HepG2 (cell line): ENCODE measurements around the gene PRKN. TPM values are rescaled to one million over a fixed set of nuclear protein-coding genes. Genes with fewer than 3 reads are reported as not detected.

Experiments
- ATAC-seq: fragments of 200-7000 bp; cut with Tn5 transposase; 3 replicates; pipeline ENCODE4 v1.9.1; 2020; ENCODE audit warnings: mild to moderate bottlenecking, moderate library complexity
- BruUV-seq: library from RNA; stranded (reverse); fragments of 400-500 nt; replicated peaks from 2 replicates; lab custom pipeline; 2021; lab: Mats Ljungman, UMichigan
- CTCF ChIA-PET: fragments of 300-600 bp; formaldehyde crosslinking; extraction: SDS; loops from one replicate; lab custom pipeline; 2021; ENCODE audit warnings: low total read pairs, inconsistent platforms, low intra/inter-chr PET ratio; lab: Yijun Ruan, JAX
- POLR2A ChIA-PET: fragments of 350-600 bp; sonication (Branson Sonifier 250); formaldehyde crosslinking; loops from one replicate; lab custom pipeline; 2020; ENCODE audit warnings: antibody characterized with exemption, inconsistent platforms; lab: Yijun Ruan, JAX
- DNase-seq: peaks from one replicate; pipeline ENCODE4 v3.0.0-alpha.2; 2015; ENCODE audit warnings: low spot score
- FAIRE-seq: peaks from 3 replicates; lab custom pipeline; 2011; peaks lifted over from hg19 to GRCh38; lab: Jason Lieb, UNC
- H2AFZ ChIP-seq: one replicate; pipeline ENCODE4 v1.6.1; 2011; ENCODE audit warnings: low read length, inconsistent platforms
- H3K27ac ChIP-seq: fragments of 300-600 bp; 3 replicates; pipeline ENCODE4 v1.8.0; 2011; ENCODE audit warnings: mixed run types, mild to moderate bottlenecking, mixed read lengths, low read length, inconsistent platforms; ENCODE audit not compliant: insufficient read depth; ENCODE audit errors: extremely low read length
- H3K27me3 ChIP-seq, 2 experiments: fragments of 200-600 bp in 1 of 2; 2 replicates in 1 of 2; 3 replicates in 1 of 2; pipeline versions ENCODE4 v1.6.0 to v1.8.0; 2011; ENCODE audit warnings: low read length in 2 of 2, mild to moderate bottlenecking in 2 of 2, moderate library complexity in 2 of 2, inconsistent platforms in 1 of 2; ENCODE audit not compliant: insufficient read depth in 2 of 2, control insufficient read depth in 1 of 2
- H3K36me3 ChIP-seq, 2 experiments: fragments of 200-600 bp in 1 of 2; replicated peaks in 1 of 2; 2 replicates in 1 of 2; 3 replicates in 1 of 2; pipeline versions ENCODE4 v1.5.1 to v1.8.0; 2011; ENCODE audit warnings: low read length in 2 of 2, inconsistent platforms in 1 of 2; ENCODE audit not compliant: insufficient read depth in 2 of 2, control insufficient read depth in 1 of 2
- H3K4me1 ChIP-seq: 2 replicates; pipeline ENCODE4 v1.5.1; 2012; ENCODE audit warnings: low read length, inconsistent platforms; ENCODE audit not compliant: insufficient read depth
- H3K4me2 ChIP-seq: 2 replicates; pipeline ENCODE4 v1.6.0; 2011; ENCODE audit warnings: low read depth, low read length, inconsistent platforms
- H3K4me3 ChIP-seq, 3 experiments: fragments of 200-600 bp in 1 of 3; sonication (generic), shearing (Covaris generic) in 1 of 3; replicated peaks in 1 of 3; 2 replicates each; pipeline ENCODE4 v1.5.1; 2011 to 2016; ENCODE audit warnings: low read length in 3 of 3, inconsistent platforms in 2 of 3, low read depth in 2 of 3, mild to moderate bottlenecking in 2 of 3, control low read depth in 1 of 3, mixed read lengths in 1 of 3; ENCODE audit not compliant: insufficient read depth in 1 of 3
- H3K79me2 ChIP-seq: one replicate; pipeline ENCODE4 v1.6.1; 2011; ENCODE audit warnings: low read length, inconsistent platforms; ENCODE audit not compliant: insufficient read depth
- H3K9ac ChIP-seq: 2 replicates; pipeline ENCODE4 v1.6.0; 2011; ENCODE audit warnings: mild to moderate bottlenecking, low read depth, low read length, inconsistent platforms; ENCODE audit not compliant: insufficient read depth
- H3K9me3 ChIP-seq: 2 replicates; pipeline ENCODE4 v1.5.1; 2012; ENCODE audit warnings: mild to moderate bottlenecking, low read length
- H4K20me1 ChIP-seq: 2 replicates; pipeline ENCODE4 v1.6.0; 2011; ENCODE audit warnings: inconsistent platforms, mild to moderate bottlenecking, low read length, moderate library complexity; ENCODE audit not compliant: insufficient read depth
- CENPBD1 ChIP-seq: sonication (generic); formaldehyde crosslinking; IDR thresholded peaks from 2 replicates; pipeline ENCODE4 v1.8.0; 2022; ENCODE audit warnings: missing genetic modification reagents, low read depth, mild to moderate bottlenecking, borderline replicate concordance
- FOXA3 ChIP-seq: IDR thresholded peaks from 2 replicates; pipeline ENCODE4 v1.6.1; 2016; ENCODE audit warnings: missing genetic modification reagents, missing compliant biosample characterization
- HNRNPH1 ChIP-seq: fragments of 200-400 bp; formaldehyde crosslinking; optimal IDR thresholded peaks from 2 replicates; pipeline ENCODE3; 2017; ENCODE audit warnings: mild to moderate bottlenecking, low read depth, low read length
- NCOA1 ChIP-seq: sonication (generic); formaldehyde crosslinking; IDR thresholded peaks from 2 replicates; pipeline ENCODE4 v1.9.0; 2021; ENCODE audit warnings: missing genetic modification reagents
- NR1H2 ChIP-seq: sonication (generic); formaldehyde crosslinking; IDR thresholded peaks from 2 replicates; pipeline ENCODE4 v1.8.1; 2022; ENCODE audit warnings: low read depth, missing genetic modification reagents, borderline replicate concordance
- PCBP2 ChIP-seq: fragments of 200-400 bp; formaldehyde crosslinking; optimal IDR thresholded peaks from 2 replicates; pipeline ENCODE3; 2018; ENCODE audit warnings: low read length, low read depth; ENCODE audit not compliant: poor library complexity, severe bottlenecking
- POLR2AphosphoS5 ChIP-seq: IDR thresholded peaks from 2 replicates; pipeline ENCODE4 v1.6.1; 2012; ENCODE audit warnings: low read depth, low read length
- RBM22 ChIP-seq: fragments of 200-400 bp; formaldehyde crosslinking; optimal IDR thresholded peaks from 2 replicates; pipeline ENCODE3; 2017; ENCODE audit warnings: mild to moderate bottlenecking, low read length, moderate library complexity
- SRSF9 ChIP-seq: fragments of 200-400 bp; formaldehyde crosslinking; IDR thresholded peaks from 2 replicates; pipeline ENCODE4 v1.6.1; 2018; ENCODE audit warnings: borderline replicate concordance, mild to moderate bottlenecking, low read depth, low read length; ENCODE audit not compliant: insufficient read depth, poor library complexity, severe bottlenecking
- ZNF318 ChIP-seq: sonication (generic); formaldehyde crosslinking; IDR thresholded peaks from 2 replicates; pipeline ENCODE4 v1.4.0; 2020; ENCODE audit warnings: mild to moderate bottlenecking, missing genetic modification reagents
- ZNF44 ChIP-seq: sonication (generic); formaldehyde crosslinking; IDR thresholded peaks from 2 replicates; pipeline ENCODE4 v1.5.1; 2020; ENCODE audit warnings: mild to moderate bottlenecking, missing genetic modification reagents
- WGBS: methylation state at CpG from one replicate; pipeline ENCODE4 v1.1.6; 2017; ENCODE audit warnings: low lambda C conversion rate; 5-methylcytosine and 5-hydroxymethylcytosine counted together
- in situ Hi-C: cut with HindIII; loops from 2 replicates; pipeline ENCODE4 v1.10.0; 2017; ENCODE audit warnings: low pct_unique_long_range_greater_than_20kb; ENCODE audit not compliant: extremely low pct_ligation_motif_present
- intact Hi-C: fragments of 100-400 bp; cut with micrococcal nuclease; formaldehyde crosslinking; loops from one replicate; pipeline ENCODE4 v1.10.0; 2022; ENCODE audit not compliant: unreplicated experiment
- polyA plus RNA-seq, 8 experiments: library from polyadenylated mRNA; depleted of rRNA in 3 of 8; stranded (reverse) in 7 of 8; unstranded in 1 of 8; fragments of >200 nt; fragmentation: Illumina TruSeq in 4 of 8; extraction: Trizol in 4 of 8; gene quantifications; 2 replicates each; pipeline versions ENCODE4 v1.2.1 to v1.2.3, GENCODE V29; 2011 to 2016; ENCODE audit warnings: low read depth in 4 of 8, missing spikeins in 1 of 8, mixed read lengths in 1 of 8; ENCODE audit not compliant: insufficient read depth in 1 of 8
- total RNA-seq, 5 experiments: library from RNA; depleted of rRNA; stranded (reverse); fragments of >200 nt; fragmentation: Illumina TruSeq; extraction: Trizol; gene quantifications; 2 replicates each; pipeline ENCODE4 v1.2.3, GENCODE V29; 2016; ENCODE audit warnings: low read depth in 1 of 5

PRKN gene
- total and polyA plus RNA-seq, 2 of the 13 experiments (the other 11 are each of a cell fraction or from before 2014, with no cell fraction given) = 0.31 to 0.44 TPM

- Histone ChIP-seq H3K36me3 (no peaks in the 10 kb centered on the region), H3K27ac (no peak overlapping the region), H3K9me3 (no peaks in the 10 kb centered on the region; the same call in 1 of the 2 replicates), H3K4me1 (no peaks in the 10 kb centered on the region), H2AFZ (no peak overlapping the region), H4K20me1 (no peaks in the 10 kb centered on the region), H3K4me3 (no peak overlapping the region), H3K27me3 (no peaks in the 10 kb centered on the region), H3K4me2 (no peak overlapping the region), H3K79me2 (no peaks in the 10 kb centered on the region), H3K9ac (no peak overlapping the region)
- TF ChIP-seq POLR2AphosphoS5 = no peak
- TF ChIP-seq FOXA3 (CRISPR knock-in tag) = no peak
- TF ChIP-seq RBM22 = no peak
- no peak for TF ChIP-seq ZNF44 (CRISPR knock-in tag)
- FAIRE-seq (no peak), ATAC-seq (no peak), DNase-seq (no peak)
- WGBS = 7% methylated on average over 4 of the region's 4 CpGs
- BruUV-seq = no TSS peak
- CTCF ChIA-PET = no interaction called here
- in situ Hi-C loops = no loop called here
- intact Hi-C loops = no loop called here
- POLR2A ChIA-PET = no interaction called here
These were observed 100.2 kb downstream of the PRKN start for GRCh38 chr6:162627362-162627761.

GRCh38 chr6:162626869-162627268, 100.7 kb downstream of the PRKN start:
- DNase-seq (no peak), FAIRE-seq (no peak), ATAC-seq (no peak)
- H3K4me1 ChIP-seq = no peaks in the 10 kb centered on the region
- H3K36me3 ChIP-seq = no peaks in the 10 kb centered on the region
- WGBS = 0% methylated on average over 1 of the region's 1 CpG
- no peaks in the 10 kb centered on the region for H4K20me1 ChIP-seq
- H3K4me2 ChIP-seq = no peak overlapping the region
- POLR2A ChIA-PET = no interaction called here
- H3K4me3 ChIP-seq = no peak overlapping the region
- no peak overlapping the region for H2AFZ ChIP-seq
- H3K9ac ChIP-seq = no peak overlapping the region
- BruUV-seq = no TSS peak
- CTCF ChIA-PET = no interaction called here
- no peaks in the 10 kb centered on the region for H3K79me2 ChIP-seq
- H3K9me3 ChIP-seq = no peaks in the 10 kb centered on the region; the same call in 1 of the 2 replicates
- in situ Hi-C loops (no loop called here), intact Hi-C loops (no loop called here)
- no peaks in the 10 kb centered on the region for H3K27me3 ChIP-seq
- no peak overlapping the region for H3K27ac ChIP-seq
- TF ChIP-seq NCOA1 (CRISPR knock-in tag) (no peak), ZNF318 (no peak), SRSF9 (no peak), CENPBD1 (CRISPR knock-in tag) (no peak), NR1H2 (CRISPR knock-in tag) (no peak), PCBP2 (no peak), HNRNPH1 (no peak)
